HG03439 (cell line): ENCODE measurements around the gene PSMG3.
"Not testable (repeated sequence)": the region's sequence is repeated elsewhere in the genome, so short reads cannot be mapped to it uniquely, and the experiment has no call there.

Experiments
- ATAC-seq: cut with Tn5 transposase; IDR thresholded peaks from one replicate; pipeline ENCODE4 v1.9.1; 2021; ENCODE audit warnings: mild to moderate bottlenecking, moderate library complexity; ENCODE audit not compliant: unreplicated experiment

Gene PSMG3

GRCh38 chr7:1536455-1536742 is 33.4 kb downstream of the PSMG3 start:
- no peak for ATAC-seq

- no peak for ATAC-seq
Observed at GRCh38 chr7:1535701-1536454, 34.0 kb downstream of the PSMG3 start.

- no peak for ATAC-seq
Observed at GRCh38 chr7:1535100-1535458, 34.8 kb downstream of the PSMG3 start.

GRCh38 chr7:1534330-1535099 is 35.3 kb downstream of the PSMG3 start:
- ATAC-seq, result no peak

- no peak for ATAC-seq
Observed at GRCh38 chr7:1533547-1534329, 36.1 kb downstream of the PSMG3 start.

GRCh38 chr7:1533255-1533546 is 36.6 kb downstream of the PSMG3 start:
- ATAC-seq, result no peak

GRCh38 chr7:1532456-1533254 is 37.2 kb downstream of the PSMG3 start:
- no peak for ATAC-seq

GRCh38 chr7:1531979-1532455 is 37.8 kb downstream of the PSMG3 start:
- no peak for ATAC-seq

- no peak for ATAC-seq
Observed at GRCh38 chr7:1531263-1531978, 38.4 kb downstream of the PSMG3 start.

GRCh38 chr7:1530946-1531262 is 38.9 kb downstream of the PSMG3 start:
- ATAC-seq, result no peak

- ATAC-seq, result no peak
Observed at GRCh38 chr7:1529383-1530116, 40.3 kb downstream of the PSMG3 start.

- no peak for ATAC-seq
Observed at GRCh38 chr7:1526271-1526754, 43.5 kb downstream of the PSMG3 start.

- no peak for ATAC-seq
Observed at GRCh38 chr7:1525409-1525808, 44.4 kb downstream of the PSMG3 start.

- no peak for ATAC-seq
Observed at GRCh38 chr7:1523844-1524243, 46.0 kb downstream of the PSMG3 start.

- no peak for ATAC-seq
Observed at GRCh38 chr7:1523208-1523607, 46.6 kb downstream of the PSMG3 start.

GRCh38 chr7:1521456-1521855 is 48.4 kb downstream of the PSMG3 start:
- no peak for ATAC-seq

- no peak for ATAC-seq
Observed at GRCh38 chr7:1520539-1521234, 49.1 kb downstream of the PSMG3 start.

GRCh38 chr7:1519322-1519922 is 50.4 kb downstream of the PSMG3 start:
- ATAC-seq, result not testable (repeated sequence)
